Measurements from ENCODE around the gene MSGN1.

Gene MSGN1

GRCh38 chr2:17772532-17772931, 43.7 kb upstream of the MSGN1 start:
- Histone ChIP-seq H3K27me3 (ENCODE audit: low read length) (no peaks in the 10 kb centered on the region), H4K20me1 (ENCODE audit: low read depth, low read length) (0 out of 2 replicates have a peak, but pooled peaks cover 5% of the 10 kb centered on the region), H3K9me3 (ENCODE audit: insufficient read depth, low read length) (no peaks in the 10 kb centered on the region), H3K4me3 (ENCODE audit: insufficient read depth, low read length, poor library complexity, severe bottlenecking) (no peak overlapping the region), H3F3A (ENCODE audit: insufficient read depth) (peaks cover 24% of the 10 kb centered on the region; the same call in 1 of the 2 replicates), H3K9ac (ENCODE audit: low read length) (no peak overlapping the region), H3K27ac (ENCODE audit: low read depth, low read length) (no peak overlapping the region), H3K36me3 (ENCODE audit: low read length) (peaks cover 83% of the 10 kb centered on the region), H3K79me2 (ENCODE audit: insufficient read depth, low read length) (no peaks in the 10 kb centered on the region), H3K9me2 (replicated peaks; ENCODE audit: insufficient read depth, low read length) (no peaks in the 10 kb centered on the region), H3K4me2 (ENCODE audit: low read depth, low read length, poor library complexity, severe bottlenecking) (no peak overlapping the region), H2AFZ (ENCODE audit: low read depth, low read length, severe bottlenecking) (no peak overlapping the region)
- TF ChIP-seq CTCF (IDR thresholded peaks at IDR 0.05; ENCODE audit: insufficient read depth, low read length, poor library complexity, severe bottlenecking): no peak
- TF ChIP-seq EZH2phosphoT487 (conservative IDR thresholded peaks at IDR 0.05; ENCODE audit: low read length): no peak

GRCh38 chr2:17780546-17780945, 35.7 kb upstream of the MSGN1 start:
- Histone ChIP-seq H2AFZ (ENCODE audit: low read depth, low read length, severe bottlenecking) (no peak overlapping the region), H4K20me1 (ENCODE audit: low read depth, low read length) (peaks cover 6% of the 10 kb centered on the region; the same call in 1 of the 2 replicates), H3K36me3 (ENCODE audit: low read length) (peaks cover 53% of the 10 kb centered on the region), H3K4me3 (ENCODE audit: insufficient read depth, low read length, poor library complexity, severe bottlenecking) (no peak overlapping the region), H3K9ac (ENCODE audit: low read length) (no peak overlapping the region), H3K9me3 (ENCODE audit: insufficient read depth, low read length) (no peaks in the 10 kb centered on the region), H3K79me2 (ENCODE audit: insufficient read depth, low read length) (no peaks in the 10 kb centered on the region), H3K27me3 (ENCODE audit: low read length) (no peaks in the 10 kb centered on the region), H3F3A (ENCODE audit: insufficient read depth) (peaks cover 7% of the 10 kb centered on the region; the same call in 1 of the 2 replicates), H3K4me2 (ENCODE audit: low read depth, low read length, poor library complexity, severe bottlenecking) (no peak overlapping the region), H3K27ac (ENCODE audit: low read depth, low read length) (no peak overlapping the region), H3K9me2 (replicated peaks; ENCODE audit: insufficient read depth, low read length) (no peaks in the 10 kb centered on the region)
- TF ChIP-seq EZH2phosphoT487 (conservative IDR thresholded peaks at IDR 0.05; ENCODE audit: low read length) (no peak), CTCF (IDR thresholded peaks at IDR 0.05; ENCODE audit: insufficient read depth, low read length, poor library complexity, severe bottlenecking) (no peak)

DNA sequence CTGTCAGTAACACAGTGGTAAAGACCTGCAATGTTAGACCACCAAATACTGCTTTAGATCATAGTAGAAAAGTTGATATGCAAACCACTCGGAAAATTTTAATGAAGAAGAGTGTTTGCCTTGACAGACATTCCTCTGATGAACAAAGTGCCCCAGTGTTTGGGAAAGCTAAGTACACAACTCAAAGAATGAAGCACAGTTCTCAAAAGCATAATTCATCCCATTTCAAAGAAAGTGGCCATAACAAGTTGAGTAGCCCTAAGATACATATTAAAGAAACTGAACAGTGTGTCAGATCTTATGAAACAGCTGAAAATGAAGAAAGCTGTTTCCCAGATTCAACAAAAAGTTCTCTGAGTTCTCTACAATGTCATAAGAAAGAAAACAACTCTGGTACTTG, 34.8 kb upstream of the MSGN1 start:
- Histone ChIP-seq H2AFZ (ENCODE audit: low read depth, low read length, severe bottlenecking) (no peak overlapping the region), H3K36me3 (ENCODE audit: low read length) (peaks cover 45% of the 10 kb centered on the region), H4K20me1 (ENCODE audit: low read depth, low read length) (peaks cover 6% of the 10 kb centered on the region; the same call in 1 of the 2 replicates), H3K4me2 (ENCODE audit: low read depth, low read length, poor library complexity, severe bottlenecking) (no peak overlapping the region), H3K27ac (ENCODE audit: low read depth, low read length) (no peak overlapping the region), H3F3A (ENCODE audit: insufficient read depth) (peaks cover 7% of the 10 kb centered on the region; the same call in 1 of the 2 replicates), H3K9me3 (ENCODE audit: insufficient read depth, low read length) (no peaks in the 10 kb centered on the region), H3K27me3 (ENCODE audit: low read length) (no peaks in the 10 kb centered on the region), H3K4me3 (ENCODE audit: insufficient read depth, low read length, poor library complexity, severe bottlenecking) (no peak overlapping the region), H3K9me2 (replicated peaks; ENCODE audit: insufficient read depth, low read length) (no peaks in the 10 kb centered on the region), H3K79me2 (ENCODE audit: insufficient read depth, low read length) (no peaks in the 10 kb centered on the region), H3K9ac (ENCODE audit: low read length) (no peak overlapping the region)
- no peak for TF ChIP-seq EZH2phosphoT487 (conservative IDR thresholded peaks at IDR 0.05; ENCODE audit: low read length)
- no peak for TF ChIP-seq CTCF (IDR thresholded peaks at IDR 0.05; ENCODE audit: insufficient read depth, low read length, poor library complexity, severe bottlenecking)
